GM19452 (cell line): Measurements from ENCODE around the gene MKI67.
"Not testable (repeated sequence)": the region's sequence is repeated elsewhere in the genome, so short reads cannot be mapped to it uniquely, and the experiment has no call there.

Experiments
- ATAC-seq: cut with Tn5 transposase; IDR thresholded peaks from one replicate; pipeline ENCODE4 v1.9.1; 2021; ENCODE audit not compliant: unreplicated experiment

The MKI67 gene, protein sequence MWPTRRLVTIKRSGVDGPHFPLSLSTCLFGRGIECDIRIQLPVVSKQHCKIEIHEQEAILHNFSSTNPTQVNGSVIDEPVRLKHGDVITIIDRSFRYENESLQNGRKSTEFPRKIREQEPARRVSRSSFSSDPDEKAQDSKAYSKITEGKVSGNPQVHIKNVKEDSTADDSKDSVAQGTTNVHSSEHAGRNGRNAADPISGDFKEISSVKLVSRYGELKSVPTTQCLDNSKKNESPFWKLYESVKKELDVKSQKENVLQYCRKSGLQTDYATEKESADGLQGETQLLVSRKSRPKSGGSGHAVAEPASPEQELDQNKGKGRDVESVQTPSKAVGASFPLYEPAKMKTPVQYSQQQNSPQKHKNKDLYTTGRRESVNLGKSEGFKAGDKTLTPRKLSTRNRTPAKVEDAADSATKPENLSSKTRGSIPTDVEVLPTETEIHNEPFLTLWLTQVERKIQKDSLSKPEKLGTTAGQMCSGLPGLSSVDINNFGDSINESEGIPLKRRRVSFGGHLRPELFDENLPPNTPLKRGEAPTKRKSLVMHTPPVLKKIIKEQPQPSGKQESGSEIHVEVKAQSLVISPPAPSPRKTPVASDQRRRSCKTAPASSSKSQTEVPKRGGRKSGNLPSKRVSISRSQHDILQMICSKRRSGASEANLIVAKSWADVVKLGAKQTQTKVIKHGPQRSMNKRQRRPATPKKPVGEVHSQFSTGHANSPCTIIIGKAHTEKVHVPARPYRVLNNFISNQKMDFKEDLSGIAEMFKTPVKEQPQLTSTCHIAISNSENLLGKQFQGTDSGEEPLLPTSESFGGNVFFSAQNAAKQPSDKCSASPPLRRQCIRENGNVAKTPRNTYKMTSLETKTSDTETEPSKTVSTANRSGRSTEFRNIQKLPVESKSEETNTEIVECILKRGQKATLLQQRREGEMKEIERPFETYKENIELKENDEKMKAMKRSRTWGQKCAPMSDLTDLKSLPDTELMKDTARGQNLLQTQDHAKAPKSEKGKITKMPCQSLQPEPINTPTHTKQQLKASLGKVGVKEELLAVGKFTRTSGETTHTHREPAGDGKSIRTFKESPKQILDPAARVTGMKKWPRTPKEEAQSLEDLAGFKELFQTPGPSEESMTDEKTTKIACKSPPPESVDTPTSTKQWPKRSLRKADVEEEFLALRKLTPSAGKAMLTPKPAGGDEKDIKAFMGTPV (N-terminal part only)

DNA sequence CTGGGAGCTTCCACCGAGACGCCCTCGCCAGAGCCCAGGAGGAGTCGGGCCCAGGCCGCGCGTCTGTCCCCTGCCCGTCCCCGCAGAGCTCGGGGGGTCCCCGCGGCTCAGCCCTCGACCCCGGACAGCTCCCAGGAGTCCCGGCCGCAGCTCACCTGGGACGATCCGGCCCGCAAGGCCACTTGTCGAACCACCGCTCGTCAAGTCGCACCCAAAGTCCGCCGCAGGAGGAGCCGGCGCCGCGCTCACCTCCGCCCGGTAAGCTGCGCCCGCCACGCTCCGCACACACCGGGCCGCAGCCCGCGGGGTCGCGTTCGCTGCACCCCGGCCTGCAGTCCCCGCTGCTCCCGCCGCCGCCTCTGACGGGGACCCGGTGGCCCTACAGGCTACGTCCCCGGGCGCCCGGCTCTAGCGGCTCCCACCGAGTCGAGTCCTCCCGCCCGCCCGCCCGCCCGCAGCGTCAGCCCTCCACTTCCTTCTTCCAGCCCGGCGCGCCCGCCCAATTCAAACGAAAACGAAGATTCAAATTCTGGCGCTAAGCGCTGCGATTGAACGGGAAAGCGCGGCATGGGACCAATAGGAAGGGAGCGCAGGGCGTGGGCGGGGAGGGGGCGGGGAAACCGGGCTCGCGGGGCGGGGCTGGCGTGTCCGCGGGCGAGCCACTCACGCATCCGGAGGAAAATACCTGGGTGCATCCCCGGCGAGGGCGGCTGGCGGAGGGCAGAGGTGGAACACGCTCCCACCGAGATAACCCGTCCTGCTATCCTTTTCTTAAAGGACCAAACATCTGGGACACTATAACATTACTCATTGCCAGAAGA, at the start of gene MKI67:
Gene MKI67 (minus strand): TSS at position 480 of the 821 bp plus-strand sequence. CDS start 756 bp downstream, outside the sequence.
- ATAC-seq: peak; percentile 83

- ATAC-seq: no peak
Measured at GRCh38 chr10:128174581-128175559, 48.6 kb upstream of the MKI67 start.

DNA sequence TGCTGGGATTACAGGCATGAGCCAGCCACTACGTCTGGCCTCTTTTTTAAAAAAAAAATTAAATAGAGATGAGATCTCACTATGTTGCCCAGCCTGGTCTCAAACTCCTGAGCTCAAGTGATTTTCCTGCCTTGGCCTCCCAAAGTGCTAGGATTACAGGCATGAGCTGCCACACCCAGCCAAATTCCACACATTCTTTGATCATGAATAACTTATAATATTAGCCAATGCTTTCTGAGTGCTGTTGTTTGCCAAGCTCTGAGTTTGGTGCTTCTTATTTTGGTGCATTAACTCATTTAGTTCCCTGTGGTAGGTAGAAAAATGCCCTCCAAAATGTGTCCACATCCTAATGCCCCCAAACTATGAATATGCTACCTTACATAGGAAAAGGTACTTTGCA, 47.2 kb upstream of the MKI67 start:
- no peak for ATAC-seq

GRCh38 chr10:128172756-128173155, 46.5 kb upstream of the MKI67 start:
- ATAC-seq: no peak

- ATAC-seq: no peak
Measured at GRCh38 chr10:128169811-128170379, 43.7 kb upstream of the MKI67 start.

DNA sequence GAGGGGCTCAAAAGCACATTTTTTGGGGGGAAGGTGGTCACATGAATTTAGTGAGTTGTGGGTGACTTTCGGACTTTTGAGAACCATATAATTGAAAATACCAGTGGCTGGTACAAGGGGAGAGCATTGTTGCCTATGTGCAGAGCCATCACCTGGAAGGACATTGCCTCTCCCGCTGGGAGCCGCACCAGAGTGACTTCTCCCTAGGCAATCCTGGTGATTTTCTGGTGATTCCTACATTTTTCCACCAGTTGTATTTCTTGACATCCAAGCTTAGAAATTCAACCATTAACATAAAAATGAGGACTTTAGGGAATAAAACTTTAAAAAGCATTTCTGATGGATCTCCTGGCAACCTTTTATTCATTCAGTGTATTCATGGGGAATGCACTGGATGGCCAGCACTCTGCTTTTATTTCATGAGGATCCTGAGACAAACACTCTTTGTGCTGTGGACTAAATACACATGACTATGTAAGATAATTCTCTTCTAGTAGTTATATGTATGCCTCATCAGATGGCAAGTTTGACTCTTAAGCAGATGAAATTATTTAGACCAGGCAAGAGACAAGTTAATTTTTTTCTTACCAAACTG, 41.8 kb upstream of the MKI67 start:
- ATAC-seq: no peak

DNA sequence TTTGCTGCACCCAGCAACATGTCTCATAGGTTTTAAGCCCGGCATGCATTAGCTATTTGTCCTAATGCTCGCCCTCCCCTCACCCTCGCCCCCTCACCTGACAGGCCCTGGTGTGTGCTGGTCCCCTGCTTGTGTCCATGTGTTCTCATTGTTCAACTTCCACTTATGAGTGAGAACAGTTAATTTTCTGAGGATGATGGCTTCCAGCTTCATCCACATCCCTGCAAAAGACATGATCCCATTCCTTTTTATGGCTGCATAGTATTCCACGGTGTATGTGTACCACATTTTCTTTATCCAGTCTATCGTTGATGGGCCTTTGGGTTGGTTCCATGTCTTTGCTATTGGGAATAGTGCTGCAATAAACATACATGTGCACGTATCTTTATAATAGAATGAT, 40.9 kb upstream of the MKI67 start:
- not testable (repeated sequence) for ATAC-seq

DNA sequence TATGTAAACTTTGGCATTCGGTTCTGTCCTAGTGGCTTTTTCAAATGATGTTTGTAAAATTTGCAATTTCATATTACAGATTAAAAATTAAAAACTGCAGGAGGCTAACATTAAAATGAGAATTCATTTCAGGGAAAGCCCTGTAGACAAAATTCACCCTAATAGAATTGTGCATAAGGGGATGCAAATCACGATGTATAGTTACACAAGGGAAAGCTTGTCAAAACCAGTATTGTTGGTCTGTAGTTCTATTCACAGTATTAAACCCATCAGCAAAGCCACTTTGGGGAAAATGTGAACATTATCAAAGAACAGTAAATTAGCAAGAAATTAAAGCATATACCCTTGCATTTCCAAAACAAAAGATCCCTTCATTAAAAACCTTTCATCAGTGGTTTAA, 39.9 kb upstream of the MKI67 start:
- no peak for ATAC-seq

GRCh38 chr10:128165536-128165935, 39.3 kb upstream of the MKI67 start:
- no peak for ATAC-seq

GRCh38 chr10:128163701-128164100, 37.5 kb upstream of the MKI67 start:
- no peak for ATAC-seq

GRCh38 chr10:128161031-128161430, 34.8 kb upstream of the MKI67 start:
- ATAC-seq: no peak

DNA sequence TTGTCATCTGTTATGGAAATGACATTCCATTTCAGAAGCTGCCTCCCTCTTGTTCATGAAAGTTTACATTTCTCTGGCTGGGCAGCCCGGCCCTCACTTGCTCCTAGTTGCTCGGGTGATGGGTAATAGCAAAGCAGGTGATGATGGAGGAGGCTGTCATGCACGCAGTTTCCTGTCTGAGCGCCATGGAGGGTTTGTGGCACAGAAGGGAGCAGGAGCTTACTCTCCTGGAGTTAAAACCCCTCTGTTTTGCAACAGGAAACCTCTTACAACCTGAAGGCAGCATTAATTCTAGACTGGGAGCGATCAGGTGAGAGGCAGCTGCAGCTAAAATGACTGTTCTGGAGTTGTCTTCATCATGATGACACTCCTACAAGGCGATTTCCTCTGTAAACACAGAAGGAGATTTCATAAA, 34.1 kb upstream of the MKI67 start:
- ATAC-seq: no peak

DNA sequence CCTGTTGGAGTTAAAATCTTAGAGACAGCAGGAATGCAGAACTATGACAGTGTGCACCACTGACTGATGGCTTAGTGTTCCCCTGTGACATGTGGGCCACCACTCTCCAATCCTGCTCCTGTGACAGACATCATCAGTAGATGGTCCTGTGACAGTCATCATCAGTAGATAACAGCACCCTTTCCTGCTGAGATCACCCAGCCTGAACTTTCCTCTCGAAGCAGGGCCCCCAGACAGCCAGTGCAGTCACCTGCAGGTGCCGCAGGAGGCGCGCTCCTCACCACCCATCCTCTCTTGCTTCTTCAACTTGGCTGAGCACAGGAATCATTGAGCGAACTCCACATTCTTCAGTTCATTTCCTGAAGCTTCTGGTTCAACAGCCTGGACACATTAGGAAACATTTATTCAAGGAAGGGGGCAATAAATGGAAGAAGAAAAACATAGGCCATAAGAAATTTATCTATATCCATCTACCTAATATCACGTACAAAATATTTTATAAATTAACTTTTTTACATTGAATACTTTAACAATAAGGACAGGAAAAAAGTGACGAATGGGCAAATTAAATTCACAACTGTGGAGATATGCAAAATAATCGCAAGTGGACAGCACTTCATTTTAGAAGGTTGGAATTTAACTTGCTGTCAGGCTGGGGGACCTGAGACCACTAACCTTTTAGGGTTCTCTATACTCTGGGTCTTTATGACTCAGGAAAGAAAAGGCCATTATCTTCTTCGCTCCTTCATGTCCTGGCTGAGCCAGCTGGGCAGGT, 32.0 kb upstream of the MKI67 start:
- no peak for ATAC-seq

DNA sequence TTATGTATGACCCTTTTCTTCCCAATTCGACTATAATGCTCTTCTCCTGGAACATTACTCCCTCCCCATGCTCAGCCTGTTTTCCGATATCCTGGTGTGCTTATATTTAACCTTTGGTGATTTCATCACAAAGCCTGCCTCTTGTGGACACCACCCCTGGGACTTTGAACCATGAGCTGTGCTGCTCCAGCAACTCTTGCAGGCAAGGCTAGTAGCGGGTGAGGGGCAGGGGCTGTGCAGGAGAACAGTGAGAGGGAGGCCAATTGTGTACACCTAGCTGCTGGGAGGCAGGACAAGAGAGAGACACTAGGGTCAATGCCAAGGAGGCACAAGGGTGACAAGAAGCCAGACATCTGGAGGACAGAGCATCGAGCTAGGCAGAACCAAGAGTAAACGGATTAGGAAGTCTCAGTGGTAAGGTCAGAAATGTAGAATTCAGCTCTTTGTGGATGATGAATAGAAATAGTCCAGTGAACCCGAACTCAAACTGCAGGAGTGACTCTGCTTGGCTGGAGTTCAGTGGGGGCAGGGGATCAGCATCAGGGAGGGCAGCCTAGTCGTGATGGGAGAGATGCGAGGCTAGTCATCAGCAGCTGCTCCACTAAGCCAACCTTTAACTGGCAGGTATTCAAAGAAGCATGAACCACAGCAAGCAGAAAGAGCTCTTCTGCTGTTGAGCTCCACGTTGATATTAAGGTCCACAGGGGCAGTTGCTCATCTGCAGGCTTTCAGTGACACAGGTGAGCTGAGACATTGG, 31.0 kb upstream of the MKI67 start:
- no peak for ATAC-seq

DNA sequence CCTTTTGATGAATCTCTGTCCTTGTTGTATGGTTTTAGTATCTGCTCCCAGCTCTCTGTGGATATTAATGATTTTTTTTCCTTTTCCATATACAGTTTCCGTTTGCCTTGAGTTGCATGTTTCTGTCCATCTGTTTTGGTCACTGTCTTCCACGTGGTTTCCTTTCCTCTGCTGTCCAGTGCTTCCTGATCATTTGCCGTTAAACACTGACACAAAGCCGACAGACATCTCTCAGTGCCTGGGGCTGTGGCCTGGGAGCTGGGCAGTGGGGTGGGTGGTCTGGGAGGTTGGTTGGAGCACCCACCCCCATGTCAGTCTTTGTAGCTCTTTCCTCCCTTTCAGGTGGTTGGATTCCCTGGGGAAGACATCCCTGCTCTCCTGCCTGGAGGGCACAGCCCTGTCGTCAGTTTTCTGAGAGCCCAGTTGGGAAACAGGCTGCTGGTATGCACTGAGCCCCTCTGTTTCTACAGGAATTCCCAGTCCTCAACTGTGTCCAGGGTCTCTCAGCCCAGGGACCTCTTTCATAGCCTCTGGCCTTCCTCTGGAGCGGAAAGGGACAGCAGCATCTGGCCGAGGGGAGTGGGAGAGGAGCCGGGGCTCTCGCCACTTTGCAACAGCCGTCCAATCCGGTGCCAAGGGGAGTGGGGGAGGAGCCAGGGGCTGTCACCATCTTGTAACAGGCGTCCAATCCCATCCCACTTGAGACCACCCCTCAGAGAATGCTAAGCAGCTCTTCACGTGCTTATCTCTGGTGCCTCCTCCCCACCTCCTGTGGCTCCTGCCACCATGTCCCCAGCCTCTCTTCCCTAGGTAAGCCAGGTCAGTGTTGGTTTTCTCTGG, 26.7 kb upstream of the MKI67 start:
- ATAC-seq: no peak

GRCh38 chr10:128151031-128151430, 24.8 kb upstream of the MKI67 start:
- no peak for ATAC-seq
